Osteoblast (primary cell): ENCODE measurements around the gene CEPT1. TPM values are rescaled to one million over a fixed set of nuclear protein-coding genes. Genes with fewer than 3 reads are reported as not detected.

Experiments
- DNase-seq: peaks from one replicate; pipeline ENCODE4 v3.0.0; 2011; ENCODE audit warnings: low spot score, mixed read lengths; ENCODE audit not compliant: insufficient read length; ENCODE audit errors: missing footprints
- H2AFZ ChIP-seq: 2 replicates; pipeline ENCODE4 v1.6.0; 2011; ENCODE audit warnings: mild to moderate bottlenecking, low read length
- H3K27ac ChIP-seq: 2 replicates; pipeline ENCODE4 v1.5.1; 2011; ENCODE audit warnings: mild to moderate bottlenecking, low read depth, low read length, moderate library complexity
- H3K27me3 ChIP-seq: 2 replicates; pipeline ENCODE4 v1.6.0; 2012; ENCODE audit warnings: mild to moderate bottlenecking, control low read depth, inconsistent platforms, low read length, moderate library complexity; ENCODE audit not compliant: insufficient read depth
- H3K36me3 ChIP-seq: 2 replicates; pipeline ENCODE4 v1.5.1; 2011; ENCODE audit warnings: mild to moderate bottlenecking, low read length, control low read depth, moderate library complexity; ENCODE audit not compliant: insufficient read depth
- H3K4me1 ChIP-seq: 2 replicates; pipeline ENCODE4 v1.5.1; 2011; ENCODE audit warnings: mild to moderate bottlenecking, low read length, control low read depth, moderate library complexity; ENCODE audit not compliant: insufficient read depth
- H3K4me2 ChIP-seq: 2 replicates; pipeline ENCODE4 v1.6.0; 2011; ENCODE audit warnings: mild to moderate bottlenecking, low read length; ENCODE audit not compliant: insufficient read depth
- H3K4me3 ChIP-seq: fragments of 200-600 bp; sonication (generic); 3 replicates; pipeline ENCODE4 v1.5.1; 2012; ENCODE audit warnings: mild to moderate bottlenecking, low read length, inconsistent platforms; ENCODE audit not compliant: insufficient read depth
- H3K79me2 ChIP-seq: 2 replicates; pipeline ENCODE4 v1.6.0; 2012; ENCODE audit warnings: mild to moderate bottlenecking, low read length, control low read depth, inconsistent platforms; ENCODE audit not compliant: insufficient read depth
- H3K9me3 ChIP-seq: 2 replicates; pipeline ENCODE4 v1.5.1; 2011; ENCODE audit warnings: low read depth, low read length, control low read depth
- H4K20me1 ChIP-seq: 2 replicates; pipeline ENCODE4 v1.6.0; 2012; ENCODE audit warnings: mild to moderate bottlenecking, low read length, control low read depth; ENCODE audit not compliant: insufficient read depth
- CTCF ChIP-seq: IDR thresholded peaks from 2 replicates; pipeline ENCODE4 v1.5.1; 2011; ENCODE audit warnings: mild to moderate bottlenecking, low read depth, low read length, moderate library complexity; ENCODE audit errors: extremely low read depth
- total RNA-seq: library from RNA; depleted of rRNA; stranded (reverse); fragments of >200 nt; gene quantifications from 2 replicates; pipeline ENCODE4 v1.2.3, GENCODE V29; 2012

CEPT1 gene
- total RNA-seq, 1 donor = 37.3 TPM

- no peaks in the 10 kb centered on the region for H3K36me3 ChIP-seq
- H3K27me3 ChIP-seq = no peaks in the 10 kb centered on the region
- no peak overlapping the region for H3K27ac ChIP-seq
- H3K4me1 ChIP-seq = peaks cover 13% of the 10 kb centered on the region
- H3K79me2 ChIP-seq = no peaks in the 10 kb centered on the region
- peak; percentile 70 for DNase-seq
- no peak overlapping the region for H3K4me3 ChIP-seq
- H3K4me2 ChIP-seq = no peak overlapping the region
- TF ChIP-seq CTCF = peak; percentile 93
- H3K9me3 ChIP-seq = no peaks in the 10 kb centered on the region
- H4K20me1 ChIP-seq = no peaks in the 10 kb centered on the region
- H2AFZ ChIP-seq = no peak overlapping the region
Observed at GRCh38 chr1:111222308-111223125, 82.5 kb downstream of the CEPT1 start.

- no peak overlapping the region for H3K27ac ChIP-seq
Observed at GRCh38 chr1:111223126-111223685, 83.2 kb downstream of the CEPT1 start.

GRCh38 chr1:111225091-111225490, 85.1 kb downstream of the CEPT1 start:
- no peak overlapping the region for H3K4me3 ChIP-seq
- H4K20me1 ChIP-seq = no peaks in the 10 kb centered on the region
- no peak overlapping the region for H2AFZ ChIP-seq
- no peak for DNase-seq
- no peaks in the 10 kb centered on the region for H3K79me2 ChIP-seq
- peaks cover 29% of the 10 kb centered on the region for H3K4me1 ChIP-seq
- H3K27me3 ChIP-seq = no peaks in the 10 kb centered on the region
- no peak for TF ChIP-seq CTCF
- H3K27ac ChIP-seq = no peak overlapping the region
- H3K36me3 ChIP-seq = no peaks in the 10 kb centered on the region
- H3K9me3 ChIP-seq = no peaks in the 10 kb centered on the region
- no peak overlapping the region for H3K4me2 ChIP-seq

More at GRCh38 chr1:111223126-111223685, 83.2 kb downstream of the CEPT1 start:
- no peaks in the 10 kb centered on the region for H3K27me3 ChIP-seq
- no peak overlapping the region for H3K4me3 ChIP-seq
- no peaks in the 10 kb centered on the region for H4K20me1 ChIP-seq
- no peak for TF ChIP-seq CTCF
- peak; percentile 81 for DNase-seq
- H2AFZ ChIP-seq = no peak overlapping the region
- H3K4me2 ChIP-seq = no peak overlapping the region
- no peaks in the 10 kb centered on the region for H3K9me3 ChIP-seq
- no peaks in the 10 kb centered on the region for H3K36me3 ChIP-seq
- H3K4me1 ChIP-seq = peaks cover 20% of the 10 kb centered on the region
- H3K79me2 ChIP-seq = no peaks in the 10 kb centered on the region

GRCh38 chr1:111225717-111226400, 85.8 kb downstream of the CEPT1 start:
- Histone ChIP-seq H2AFZ (no peak overlapping the region), H3K4me3 (no peak overlapping the region), H3K27me3 (no peaks in the 10 kb centered on the region), H3K36me3 (no peaks in the 10 kb centered on the region), H3K9me3 (no peaks in the 10 kb centered on the region), H4K20me1 (no peaks in the 10 kb centered on the region), H3K4me1 (peaks cover 29% of the 10 kb centered on the region), H3K27ac (no peak overlapping the region), H3K4me2 (no peak overlapping the region), H3K79me2 (no peaks in the 10 kb centered on the region)
- TF ChIP-seq CTCF = no peak
- no peak for DNase-seq
